Stimulated activated CD8-positive, alpha-beta memory T cell treated with anti-CD3 and anti-CD28 coated beads, Interleukin-15, amount 100 ng/mL, for 24 hours (primary cell): Measurements from ENCODE around the gene HPD.
"Not testable (repeated sequence)": the region's sequence is repeated elsewhere in the genome, so short reads cannot be mapped to it uniquely, and the experiment has no call there.

Experiments
- DNase-seq: peaks from one replicate; pipeline ENCODE4 v3.0.0-alpha.2; 2020; ENCODE audit warnings: low read depth

Gene HPD

GRCh38 chr12:121798787-121799155, 59.9 kb downstream of the HPD start:
- no peak for DNase-seq

DNA sequence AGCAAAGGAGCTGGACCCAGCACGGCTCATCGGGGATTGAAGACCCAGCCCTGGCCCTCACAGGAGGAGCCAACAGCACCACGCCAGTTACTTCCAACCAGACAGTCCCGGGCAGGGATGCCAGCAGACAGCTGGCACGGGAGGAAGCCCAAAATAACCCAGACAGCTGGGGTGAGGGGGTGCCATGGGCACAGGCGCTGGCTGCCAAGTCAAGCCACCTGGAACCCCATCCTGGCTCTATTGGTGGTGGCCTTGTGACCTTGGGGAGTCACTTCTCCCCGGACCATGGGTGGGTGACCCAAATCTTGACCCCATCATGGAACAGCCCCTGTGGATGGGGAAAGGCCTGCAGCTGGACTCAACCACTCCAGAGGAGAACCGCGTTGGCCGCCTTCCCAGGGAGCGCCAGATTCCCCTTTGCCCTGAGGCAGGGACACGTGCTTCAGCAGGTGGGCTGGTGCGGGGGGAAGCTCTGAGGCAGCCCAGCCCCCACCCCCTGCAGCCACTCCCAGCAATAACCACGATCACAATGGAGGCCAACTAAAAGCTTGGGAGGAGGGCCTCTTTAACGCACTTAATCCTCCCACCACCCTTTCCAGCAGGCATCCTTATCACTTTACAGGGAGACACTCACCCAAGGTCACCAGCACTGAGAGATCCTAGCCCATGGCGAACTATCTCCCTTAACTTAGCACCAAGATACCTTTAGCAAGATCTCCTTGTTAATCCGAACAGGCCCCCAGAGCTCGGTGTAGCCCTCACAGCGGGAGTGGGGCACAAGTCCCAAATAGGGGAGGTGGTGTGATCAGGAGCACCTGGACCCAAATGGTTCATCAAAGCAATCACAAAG, 60.5 kb downstream of the HPD start:
- DNase-seq = no peak

DNA sequence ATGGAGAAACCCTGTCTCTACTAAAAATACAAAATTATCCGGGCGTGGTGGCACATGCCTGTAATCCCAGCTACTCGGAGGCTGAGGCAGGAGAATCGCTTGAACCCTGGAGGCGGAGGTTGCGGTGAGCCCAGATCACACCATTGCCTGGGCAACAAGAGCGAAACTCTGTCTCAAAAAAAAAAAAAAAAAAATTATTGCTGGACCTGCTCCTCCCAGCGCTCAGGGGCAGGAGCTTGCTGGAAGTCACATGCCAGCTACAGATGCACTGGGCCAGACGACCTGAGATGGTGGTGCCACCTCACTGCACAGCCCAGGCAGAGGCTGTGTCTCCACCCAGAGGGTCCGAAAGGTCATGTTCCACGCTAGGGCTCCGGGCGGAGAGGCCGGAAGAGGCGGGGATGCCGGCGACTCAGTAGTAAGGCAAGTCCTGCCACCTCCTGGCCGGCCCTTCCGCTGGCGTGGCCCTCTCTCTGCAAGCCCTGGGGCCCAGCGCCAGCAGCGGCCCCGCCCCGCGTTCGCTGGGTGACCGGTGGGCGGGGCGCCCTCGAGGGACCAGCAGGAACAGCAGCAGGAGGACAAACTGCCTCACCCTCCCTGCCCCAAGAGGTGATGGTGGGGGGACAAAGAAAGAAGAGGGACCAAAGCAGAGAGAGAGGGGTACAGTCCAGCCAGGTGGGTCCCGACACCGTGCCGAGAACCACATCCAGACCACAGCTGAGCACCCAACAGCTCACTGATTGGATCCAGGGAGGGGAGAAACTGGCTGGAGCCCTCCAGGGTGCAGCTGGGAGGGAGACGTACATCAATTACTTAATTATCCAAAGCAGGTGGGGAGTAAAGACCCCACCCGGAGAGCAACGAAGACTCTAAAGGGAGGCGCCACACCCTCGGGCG, 61.6 kb downstream of the HPD start:
- no peak for DNase-seq

- no peak for DNase-seq
Observed at GRCh38 chr12:121795034-121795968, 63.4 kb downstream of the HPD start.

GRCh38 chr12:121794534-121795033, 64.1 kb downstream of the HPD start:
- DNase-seq = no peak

GRCh38 chr12:121793838-121794533, 64.7 kb downstream of the HPD start:
- DNase-seq = peak; percentile 83

DNA sequence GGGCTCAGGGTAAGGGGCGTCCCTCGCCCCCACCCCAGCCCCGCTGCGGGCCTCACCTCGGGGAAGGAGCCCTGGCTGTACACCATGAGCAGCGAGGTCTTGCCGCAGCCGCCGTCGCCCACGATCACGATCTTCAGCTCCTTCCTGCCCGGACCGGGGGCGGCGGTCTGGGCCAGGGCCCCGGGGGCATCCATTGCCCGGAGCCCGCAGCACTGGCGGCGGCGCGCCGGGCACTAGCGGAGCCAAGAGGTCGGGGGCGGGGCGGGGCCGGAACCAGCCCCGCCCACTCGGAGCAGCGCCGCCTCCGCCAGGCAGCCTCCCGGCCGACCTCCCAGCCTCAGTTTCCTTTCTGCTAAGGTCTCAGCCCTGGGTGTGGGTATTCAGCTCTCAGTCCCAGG, 65.2 kb downstream of the HPD start, which contains the start of gene RHOF:
RHOF (minus strand) TSS at position 249 of the 398 bp plus-strand sequence; CDS start at position 194, 55 bp downstream.
- DNase-seq = no peak

DNA sequence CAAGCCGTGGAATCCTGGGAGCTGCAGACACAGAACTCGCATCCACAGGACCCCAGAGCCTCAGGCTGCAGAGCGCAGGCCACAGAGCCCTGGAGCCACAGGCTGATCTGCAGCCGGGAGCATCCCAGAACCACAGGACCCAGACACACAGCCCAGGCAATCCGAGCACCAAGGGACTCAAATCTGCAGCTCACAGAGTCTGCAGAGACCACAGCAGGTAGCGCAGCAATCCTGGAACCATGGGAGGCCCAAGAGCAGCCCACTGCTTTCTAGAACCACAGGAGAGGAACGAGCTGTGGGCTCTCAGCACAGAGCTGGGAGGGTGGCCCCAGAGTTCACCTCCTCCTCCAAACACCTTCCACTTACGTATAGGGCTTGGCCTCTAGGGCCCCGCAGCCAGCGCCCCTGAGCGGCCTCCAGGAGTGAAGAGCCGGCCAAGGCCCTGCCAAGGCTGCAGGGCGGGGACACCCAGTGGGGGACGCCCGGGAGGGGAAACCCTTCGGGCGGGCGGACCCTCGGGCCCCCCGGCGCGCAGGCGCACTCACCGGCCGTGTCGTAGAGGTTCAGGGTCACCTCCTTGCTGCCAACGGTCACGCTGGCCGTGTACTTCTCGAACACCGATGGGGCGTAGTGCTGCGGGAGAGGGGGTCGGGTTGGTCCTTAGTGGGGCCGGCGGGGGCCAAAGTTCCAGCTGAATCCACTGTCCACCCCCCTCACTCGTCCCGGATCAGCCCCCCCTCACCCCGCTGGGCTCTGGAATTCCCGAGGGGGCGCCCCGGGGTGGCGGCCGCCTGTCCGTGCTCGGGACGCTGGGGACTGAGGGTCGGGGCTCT, 65.8 kb downstream of the HPD start:
- no peak for DNase-seq

DNA sequence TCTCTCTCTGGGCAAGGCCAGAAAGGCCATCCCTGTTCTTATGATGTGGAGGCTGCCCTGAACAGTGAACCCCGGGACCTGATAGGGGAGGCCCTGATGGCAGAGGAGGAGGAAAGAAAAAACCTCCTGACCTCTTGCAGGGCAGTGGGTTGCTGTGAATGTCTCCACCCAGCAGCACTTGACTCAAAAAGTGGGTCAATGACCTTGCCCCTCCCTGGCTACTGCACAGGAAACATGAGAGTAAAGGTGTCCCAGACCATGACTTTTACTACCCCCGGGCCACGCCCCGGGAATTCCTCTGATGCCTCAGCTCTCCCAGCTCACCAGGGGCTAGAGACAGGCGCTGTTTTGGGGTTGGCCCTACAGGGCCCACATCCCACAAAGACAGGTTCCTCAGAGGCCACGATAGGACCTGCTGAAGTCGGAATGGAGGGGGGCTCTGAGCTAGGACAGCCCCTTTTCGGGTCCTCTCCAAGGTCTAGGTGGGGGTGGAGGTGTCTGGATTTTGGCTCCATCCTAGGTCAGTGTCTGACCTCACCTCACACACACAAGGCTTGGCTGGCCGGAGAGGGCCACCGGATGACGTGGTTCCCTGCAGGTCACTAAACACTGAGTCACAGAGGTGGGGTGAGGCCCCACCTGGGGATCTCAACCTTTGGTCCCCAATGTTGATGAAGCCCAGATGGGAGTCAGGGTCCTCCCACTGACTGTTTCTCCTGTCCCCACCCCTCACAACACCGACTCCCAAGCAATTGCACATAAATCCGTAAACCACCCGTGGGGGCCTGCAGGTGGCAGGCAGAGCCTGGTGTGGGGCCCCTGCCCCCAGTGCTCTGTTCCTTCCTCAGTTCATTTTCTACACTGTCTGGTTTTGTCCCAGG, 66.7 kb downstream of the HPD start:
- no peak for DNase-seq

- DNase-seq = not testable (repeated sequence)
Observed at GRCh38 chr12:121790785-121791184, 67.9 kb downstream of the HPD start.

DNA sequence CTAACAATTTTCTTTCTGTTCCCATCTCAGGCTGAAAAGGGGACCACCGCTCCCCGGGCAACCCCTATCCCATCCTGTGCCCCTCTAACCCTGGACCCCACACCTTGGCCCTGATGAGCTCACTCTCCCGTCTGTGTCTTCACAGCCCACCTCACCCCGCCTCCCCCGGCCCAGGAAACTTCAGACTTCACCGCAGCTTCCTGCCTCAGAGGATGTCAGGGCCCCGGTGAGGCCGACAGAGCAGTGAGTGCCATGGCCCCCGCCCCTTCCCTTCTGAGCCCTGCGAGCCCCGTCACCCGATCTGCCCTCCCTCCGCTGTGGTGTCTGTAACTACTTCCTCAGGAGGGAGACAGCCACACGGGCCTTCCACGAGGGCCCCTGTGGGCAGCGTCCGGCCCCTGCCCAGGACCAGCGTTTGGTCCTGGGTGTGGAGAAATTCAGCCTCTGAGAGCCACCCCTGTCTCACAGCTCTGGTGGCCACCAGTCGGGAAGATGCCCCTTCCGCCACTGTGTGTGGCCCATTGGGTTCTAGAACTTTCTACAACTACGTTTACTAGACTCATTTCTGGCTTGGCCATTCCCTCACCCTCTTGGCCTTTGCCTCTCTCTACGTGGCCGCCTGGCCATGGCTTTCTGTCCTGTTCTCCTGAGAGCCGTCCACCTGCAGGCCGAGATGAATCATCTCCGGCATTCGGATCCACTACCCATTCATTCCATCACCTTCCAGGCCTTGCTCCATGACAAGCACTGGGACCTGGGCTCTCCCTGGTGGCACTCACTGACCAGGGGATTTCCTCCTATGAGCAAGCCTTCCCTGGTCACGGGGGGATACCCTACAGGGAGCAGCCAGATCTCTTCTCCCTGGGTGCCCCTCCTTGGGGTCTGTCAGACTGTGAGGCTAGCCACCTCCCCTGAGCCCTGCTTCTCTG, 68.6 kb downstream of the HPD start:
- DNase-seq = no peak
